Hepatocyte (in vitro differentiated cells): ENCODE measurements around the gene DRAXIN. TPM values are rescaled to one million over a fixed set of nuclear protein-coding genes. Genes with fewer than 3 reads are reported as not detected.
A peak's percentile ranks its signal among the peaks of the same experiment; 100 is the strongest.

Source experiments
- DNase-seq: peaks from one replicate; pipeline ENCODE4 v3.0.0-alpha.2; 2016; ENCODE audit warnings: low spot score
- H2AFZ ChIP-seq: fragments of 200-600 bp; sonication (generic); 2 replicates; pipeline ENCODE4 v1.6.0; 2016; ENCODE audit warnings: antibody characterized with exemption, mild to moderate bottlenecking
- H3K27ac ChIP-seq: fragments of 200-600 bp; sonication (generic); 2 replicates; pipeline ENCODE4 v1.5.1; 2016; ENCODE audit warnings: mild to moderate bottlenecking
- H3K27me3 ChIP-seq: fragments of 200-600 bp; sonication (generic); 2 replicates; pipeline ENCODE4 v1.6.1; 2016
- H3K36me3 ChIP-seq: fragments of 200-600 bp; sonication (generic); replicated peaks from 2 replicates; pipeline ENCODE4 v1.5.1; 2016; ENCODE audit warnings: low read depth; ENCODE audit not compliant: insufficient read depth
- H3K4me1 ChIP-seq: fragments of 200-600 bp; sonication (generic); 2 replicates; pipeline ENCODE4 v1.5.1; 2016; ENCODE audit warnings: mild to moderate bottlenecking, moderate library complexity; ENCODE audit not compliant: insufficient read depth
- H3K4me2 ChIP-seq: fragments of 200-600 bp; sonication (generic); 2 replicates; pipeline ENCODE4 v1.6.0; 2016
- H3K4me3 ChIP-seq: fragments of 200-600 bp; sonication (generic); 2 replicates; pipeline ENCODE4 v1.5.1; 2016; ENCODE audit warnings: mild to moderate bottlenecking
- H3K79me2 ChIP-seq: fragments of 200-600 bp; sonication (generic); 2 replicates; pipeline ENCODE4 v1.6.0; 2017; ENCODE audit warnings: mild to moderate bottlenecking
- H3K9me2 ChIP-seq: fragments of 200-600 bp; sonication (generic); replicated peaks from 2 replicates; pipeline ENCODE4 v1.6.0; 2017; ENCODE audit warnings: mild to moderate bottlenecking; ENCODE audit not compliant: insufficient read depth
- H3K9me3 ChIP-seq: fragments of 200-600 bp; sonication (generic); 2 replicates; pipeline ENCODE4 v1.5.1; 2016; ENCODE audit warnings: low read depth, mild to moderate bottlenecking
- H4K20me1 ChIP-seq: fragments of 200-600 bp; sonication (generic); 2 replicates; pipeline ENCODE4 v1.6.0; 2016; ENCODE audit warnings: mild to moderate bottlenecking; ENCODE audit not compliant: insufficient read depth, poor library complexity, severe bottlenecking
- EZH2 ChIP-seq: fragments of 200-600 bp; sonication (generic); IDR thresholded peaks from 2 replicates; pipeline ENCODE4 v1.6.1; 2016; ENCODE audit warnings: antibody characterized with exemption, mild to moderate bottlenecking, borderline replicate concordance
- EZH2phosphoT487 ChIP-seq: fragments of 200-600 bp; sonication (generic); IDR thresholded peaks from one replicate; pipeline ENCODE4 v1.6.1; 2018; ENCODE audit warnings: antibody characterized with exemption, mild to moderate bottlenecking, low read depth, moderate library complexity; ENCODE audit not compliant: unreplicated experiment, severe bottlenecking
- WGBS: methylation state at CpG from one replicate; pipeline ENCODE4 v1.1.6; 2016; ENCODE audit warnings: low lambda C conversion rate; ENCODE audit errors: missing lambda C conversion rate; 5-methylcytosine and 5-hydroxymethylcytosine counted together
- polyA plus RNA-seq: library from polyadenylated mRNA; unstranded; fragments of >200 nt; fragmentation: Nextera tagmentation; extraction: Ambion mirVana; gene quantifications from 2 replicates; pipeline ENCODE4 v1.2.1, GENCODE V29; 2016
- total RNA-seq: library from RNA; depleted of rRNA; stranded (reverse); fragments of >200 nt; gene quantifications from 2 replicates; pipeline ENCODE4 v1.2.3, GENCODE V29; 2014
- TF ChIP-seq, protein P1 (sequence below): fragments of 200-600 bp; sonication (generic); IDR thresholded peaks from 2 replicates; pipeline ENCODE4 v1.5.1; 2016; ENCODE audit warnings: antibody characterized with exemption, mild to moderate bottlenecking; ENCODE audit not compliant: poor library complexity

Gene DRAXIN
- total and polyA plus RNA-seq, 2 experiments from 2014 or later, result 0.60 TPM; not detected in 1

DNA sequence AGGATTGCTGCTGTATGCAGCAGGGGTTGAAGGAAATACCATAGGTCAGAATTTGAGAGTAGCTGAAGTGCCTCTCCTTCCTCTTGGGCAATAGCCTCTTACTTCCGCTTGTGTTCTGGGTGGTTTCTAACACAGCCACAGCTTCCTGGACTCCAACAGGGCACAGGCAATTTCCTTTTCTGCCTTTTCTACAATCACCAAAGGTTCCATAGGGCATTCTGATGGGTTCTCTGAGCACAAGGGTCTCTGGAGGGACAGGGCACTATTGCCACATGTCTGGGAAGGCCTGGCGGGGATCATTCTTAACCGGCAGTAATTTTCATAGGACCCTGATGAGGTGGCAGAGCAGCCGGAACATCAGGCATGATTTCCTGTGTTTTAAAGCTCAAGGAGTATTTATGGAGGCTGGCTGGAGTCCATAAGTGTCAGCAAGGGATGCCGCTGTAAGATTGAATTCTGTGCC lies 39.0 kb downstream of the DRAXIN start:
- no peak overlapping the region for H2AFZ ChIP-seq
- no peak for DNase-seq
- 50% methylated on average over 5 of the region's 5 CpGs for WGBS

DNA sequence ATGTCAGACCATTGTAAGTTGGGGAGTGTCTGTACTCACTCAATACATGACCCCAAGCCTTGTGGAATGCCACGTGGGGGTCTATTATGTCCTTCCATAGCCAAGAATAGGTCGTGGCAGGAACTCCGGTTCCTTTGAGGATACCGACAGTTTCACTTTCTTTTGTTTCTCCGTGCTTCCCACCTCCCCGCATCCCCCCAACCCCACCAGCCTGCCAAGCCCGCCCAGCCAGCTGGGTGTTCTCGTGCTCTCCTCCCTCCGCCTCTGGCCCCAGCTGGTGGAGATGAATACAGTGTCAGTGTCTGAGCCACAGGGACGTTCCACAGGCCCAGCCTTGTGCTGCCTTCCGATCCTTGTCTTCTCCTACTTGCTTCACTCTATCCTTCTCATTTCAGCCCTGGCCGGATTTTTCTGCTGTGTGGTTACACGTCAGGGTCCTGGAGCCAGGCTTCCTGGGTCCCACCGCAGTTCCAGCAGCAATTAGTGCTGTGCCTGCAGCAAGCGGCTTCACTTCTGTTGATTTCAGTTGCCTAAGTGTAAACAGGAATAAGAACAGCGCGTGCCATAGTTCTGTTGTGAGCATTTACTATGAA lies 40.3 kb downstream of the DRAXIN start:
- H3K27ac ChIP-seq, result peak overlapping the region; percentile 88
- no peaks in the 10 kb centered on the region for H3K27me3 ChIP-seq
- 37% methylated on average over 15 of the region's 17 CpGs for whole genome bisulfite sequencing
- H4K20me1 ChIP-seq, result no peaks in the 10 kb centered on the region
- no peak overlapping the region for H3K4me3 ChIP-seq
- peaks cover 25% of the 10 kb centered on the region for H3K4me1 ChIP-seq
- no peak for TF ChIP-seq EZH2
- TF ChIP-seq EZH2phosphoT487, result no peak
- TF ChIP-seq, protein P1, sequence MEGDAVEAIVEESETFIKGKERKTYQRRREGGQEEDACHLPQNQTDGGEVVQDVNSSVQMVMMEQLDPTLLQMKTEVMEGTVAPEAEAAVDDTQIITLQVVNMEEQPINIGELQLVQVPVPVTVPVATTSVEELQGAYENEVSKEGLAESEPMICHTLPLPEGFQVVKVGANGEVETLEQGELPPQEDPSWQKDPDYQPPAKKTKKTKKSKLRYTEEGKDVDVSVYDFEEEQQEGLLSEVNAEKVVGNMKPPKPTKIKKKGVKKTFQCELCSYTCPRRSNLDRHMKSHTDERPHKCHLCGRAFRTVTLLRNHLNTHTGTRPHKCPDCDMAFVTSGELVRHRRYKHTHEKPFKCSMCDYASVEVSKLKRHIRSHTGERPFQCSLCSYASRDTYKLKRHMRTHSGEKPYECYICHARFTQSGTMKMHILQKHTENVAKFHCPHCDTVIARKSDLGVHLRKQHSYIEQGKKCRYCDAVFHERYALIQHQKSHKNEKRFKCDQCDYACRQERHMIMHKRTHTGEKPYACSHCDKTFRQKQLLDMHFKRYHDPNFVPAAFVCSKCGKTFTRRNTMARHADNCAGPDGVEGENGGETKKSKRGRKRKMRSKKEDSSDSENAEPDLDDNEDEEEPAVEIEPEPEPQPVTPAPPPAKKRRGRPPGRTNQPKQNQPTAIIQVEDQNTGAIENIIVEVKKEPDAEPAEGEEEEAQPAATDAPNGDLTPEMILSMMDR, result no peak
- H3K4me2 ChIP-seq, result peak overlapping the region; percentile 69
- peak; percentile 78 for DNase-seq
- H3K9me2 ChIP-seq, result no peaks in the 10 kb centered on the region
- no peaks in the 10 kb centered on the region for H3K79me2 ChIP-seq
- H3K9me3 ChIP-seq, result no peaks in the 10 kb centered on the region
- peak overlapping the region; percentile 49 for H2AFZ ChIP-seq
- no peaks in the 10 kb centered on the region for H3K36me3 ChIP-seq

More for the DNA sequence above, 39.0 kb downstream of the DRAXIN start:
- Histone ChIP-seq H3K4me1 (peaks cover 23% of the 10 kb centered on the region), H3K27me3 (no peaks in the 10 kb centered on the region), H3K36me3 (no peaks in the 10 kb centered on the region), H3K9me3 (no peaks in the 10 kb centered on the region), H4K20me1 (no peaks in the 10 kb centered on the region), H3K27ac (peak overlapping the region; percentile 88), H3K79me2 (no peaks in the 10 kb centered on the region), H3K4me2 (no peak overlapping the region), H3K9me2 (no peaks in the 10 kb centered on the region), H3K4me3 (no peak overlapping the region)
- TF ChIP-seq EZH2phosphoT487 (no peak), EZH2 (no peak)
- TF ChIP-seq, protein P1, result no peak

DNA sequence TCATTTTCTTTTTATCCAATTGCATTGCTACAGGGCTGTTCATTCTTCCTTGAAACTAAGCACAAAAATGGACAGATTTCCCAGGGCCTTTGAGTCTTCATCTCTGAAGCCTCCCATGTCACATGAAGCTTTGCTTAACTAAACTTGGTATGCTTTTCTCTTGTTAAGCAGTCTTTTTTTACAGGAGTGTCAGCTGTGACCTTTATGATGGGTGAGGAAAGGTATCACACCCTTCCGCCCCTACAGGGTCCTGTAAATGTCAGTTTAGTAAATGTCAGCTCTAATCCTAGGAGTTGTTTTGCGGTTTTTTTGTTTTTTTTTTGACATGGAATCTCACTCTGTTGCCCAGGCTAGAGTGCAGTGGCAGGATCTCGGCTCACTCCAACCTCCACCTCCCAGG lies 41.8 kb downstream of the DRAXIN start:
- H3K4me3 ChIP-seq, result no peak overlapping the region
- peaks cover 3% of the 10 kb centered on the region for H3K79me2 ChIP-seq
- H3K27ac ChIP-seq, result no peak overlapping the region
- H3K4me1 ChIP-seq, result peaks cover 34% of the 10 kb centered on the region
- no peaks in the 10 kb centered on the region for H3K36me3 ChIP-seq
- TF ChIP-seq EZH2 (no peak), EZH2phosphoT487 (no peak)
- TF ChIP-seq, protein P1, result no peak
- no peak overlapping the region for H2AFZ ChIP-seq
- H3K9me2 ChIP-seq, result no peaks in the 10 kb centered on the region
- DNase-seq, result no peak
- no peaks in the 10 kb centered on the region for H4K20me1 ChIP-seq
- no peaks in the 10 kb centered on the region for H3K27me3 ChIP-seq
- H3K9me3 ChIP-seq, result no peaks in the 10 kb centered on the region
- no peak overlapping the region for H3K4me2 ChIP-seq
- WGBS, result 80% methylated on average over 3 of the region's 3 CpGs
